ENCODE results near the gene CDKN1B.
A peak's percentile ranks its signal among the peaks of the same experiment; 100 is the strongest.

CDKN1B gene

DNA sequence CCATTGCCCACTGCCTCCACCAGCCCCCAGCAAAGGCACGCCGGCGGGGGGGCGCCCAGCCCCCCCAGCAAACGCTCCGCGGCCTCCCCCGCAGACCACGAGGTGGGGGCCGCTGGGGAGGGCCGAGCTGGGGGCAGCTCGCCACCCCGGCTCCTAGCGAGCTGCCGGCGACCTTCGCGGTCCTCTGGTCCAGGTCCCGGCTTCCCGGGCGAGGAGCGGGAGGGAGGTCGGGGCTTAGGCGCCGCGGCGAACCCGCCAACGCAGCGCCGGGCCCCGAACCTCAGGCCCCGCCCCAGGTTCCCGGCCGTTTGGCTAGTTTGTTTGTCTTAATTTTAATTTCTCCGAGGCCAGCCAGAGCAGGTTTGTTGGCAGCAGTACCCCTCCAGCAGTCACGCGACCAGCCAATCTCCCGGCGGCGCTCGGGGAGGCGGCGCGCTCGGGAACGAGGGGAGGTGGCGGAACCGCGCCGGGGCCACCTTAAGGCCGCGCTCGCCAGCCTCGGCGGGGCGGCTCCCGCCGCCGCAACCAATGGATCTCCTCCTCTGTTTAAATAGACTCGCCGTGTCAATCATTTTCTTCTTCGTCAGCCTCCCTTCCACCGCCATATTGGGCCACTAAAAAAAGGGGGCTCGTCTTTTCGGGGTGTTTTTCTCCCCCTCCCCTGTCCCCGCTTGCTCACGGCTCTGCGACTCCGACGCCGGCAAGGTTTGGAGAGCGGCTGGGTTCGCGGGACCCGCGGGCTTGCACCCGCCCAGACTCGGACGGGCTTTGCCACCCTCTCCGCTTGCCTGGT, at the start of gene CDKN1B:
TSS of gene CDKN1B (plus strand) at position 576 of the 793 bp plus-strand sequence. CDS start 472 bp downstream, outside the sequence.
- intact Hi-C loops (cut with DNase I), result loop anchor here (1.0 to 5.0 kb wide), 2 partner anchors 8 to 155 kb away; partner anchors contain the start of gene DUSP16
- peak; percentile 86 to 97 (median 92) for DNase-seq

DNA sequence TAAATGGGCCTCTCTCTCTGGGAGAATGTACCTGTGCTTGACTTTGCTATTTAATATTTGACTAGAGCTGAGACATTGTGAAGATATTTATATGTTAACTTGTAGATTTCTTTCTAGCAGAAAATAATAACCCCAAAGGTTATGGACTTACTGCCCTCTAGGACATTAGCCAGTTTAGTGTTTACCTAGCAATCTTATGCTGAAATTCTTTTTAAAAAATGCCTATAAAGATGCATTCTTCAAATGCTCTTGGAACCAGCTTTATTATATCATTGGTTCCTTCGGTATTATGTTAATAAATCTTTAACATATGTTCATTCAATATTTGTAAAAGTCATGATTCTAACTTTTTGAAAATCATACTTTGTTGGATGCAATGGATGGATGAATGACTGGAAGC, 49.2 kb upstream of the CDKN1B start:
- no peak for DNase-seq
- intact Hi-C loops (cut with DNase I), result no loop called here

DNA sequence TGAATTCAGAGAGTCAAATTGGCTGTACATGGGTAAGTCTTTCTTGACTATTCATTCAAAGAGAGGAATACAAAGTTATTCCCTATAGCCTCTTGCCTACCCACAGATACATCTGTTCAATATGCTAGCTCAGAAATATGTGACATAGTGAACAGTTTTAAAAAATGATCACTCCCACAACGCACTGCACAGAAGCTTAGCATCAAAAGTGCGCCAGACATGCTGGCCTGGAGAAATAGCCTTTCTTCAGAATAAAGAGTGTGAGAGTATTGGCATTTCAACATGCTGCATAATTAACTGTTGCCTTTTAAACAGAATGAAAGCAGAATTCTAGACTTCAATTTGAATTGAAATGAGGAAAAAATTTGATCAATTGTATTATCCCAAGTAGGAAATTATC, 48.1 kb upstream of the CDKN1B start:
- no peak for DNase-seq
- intact Hi-C loops (cut with DNase I), result no loop called here

DNA sequence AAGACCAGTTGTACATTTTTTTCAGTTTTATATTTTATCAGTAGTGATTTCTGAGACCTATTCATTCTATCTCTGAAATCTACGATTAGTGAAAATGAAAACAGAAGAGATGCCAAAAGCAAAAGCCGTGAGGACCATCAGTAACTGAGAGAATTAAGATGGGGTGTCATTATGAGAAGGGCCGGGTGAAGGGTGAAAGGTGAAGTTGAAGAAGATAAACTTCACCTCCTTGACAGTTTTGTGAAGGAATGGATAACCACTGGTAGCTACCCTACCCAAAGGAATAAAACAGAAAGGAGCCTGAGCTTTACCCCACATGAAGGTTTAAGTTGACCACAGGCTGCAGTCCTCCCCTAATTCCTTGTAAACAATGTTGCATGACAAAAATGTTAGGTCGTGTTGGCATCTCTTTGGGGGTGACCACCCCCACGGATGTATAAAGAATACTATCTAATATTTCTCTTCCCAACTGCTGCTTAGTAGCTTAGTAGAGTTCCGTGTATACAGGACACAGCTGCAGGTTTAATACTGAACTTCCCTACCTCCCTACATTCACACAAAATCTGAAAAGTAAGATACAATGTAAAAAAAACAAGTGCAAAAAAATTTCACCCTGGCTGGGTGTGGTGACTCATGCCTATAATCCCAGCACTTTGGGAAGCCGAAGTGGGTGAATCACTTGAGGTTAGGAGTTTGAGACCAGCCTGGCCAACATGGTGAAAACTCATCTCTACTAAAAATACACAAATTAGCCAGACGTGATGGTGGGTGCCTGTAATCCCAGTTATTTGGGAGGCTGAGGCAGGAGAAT, 45.1 kb upstream of the CDKN1B start:
- no peak for DNase-seq

DNA sequence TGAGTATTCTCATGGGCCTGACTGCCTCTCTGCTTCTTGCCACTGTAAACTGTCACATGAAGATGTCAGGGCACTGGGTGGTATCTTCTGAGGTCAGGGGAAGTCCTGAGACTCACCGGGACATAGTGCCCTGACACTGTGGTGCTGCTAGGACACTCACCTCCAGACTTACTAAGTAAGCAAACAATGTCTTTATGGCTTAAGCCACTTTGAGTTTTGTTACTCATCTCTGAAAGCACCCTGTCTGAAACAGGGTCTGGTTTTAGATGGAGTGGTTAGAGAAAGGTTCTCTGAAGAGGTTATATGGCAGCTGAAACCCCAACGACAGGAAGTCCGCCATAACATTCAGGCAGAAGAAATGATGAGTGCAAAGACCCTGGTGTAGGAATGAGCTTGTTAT, 43.9 kb upstream of the CDKN1B start:
- DNase-seq, result no peak
- intact Hi-C loops (cut with DNase I), result no loop called here

More for the DNA sequence above, 45.1 kb upstream of the CDKN1B start:
- intact Hi-C loops (cut with DNase I), result no loop called here

DNA sequence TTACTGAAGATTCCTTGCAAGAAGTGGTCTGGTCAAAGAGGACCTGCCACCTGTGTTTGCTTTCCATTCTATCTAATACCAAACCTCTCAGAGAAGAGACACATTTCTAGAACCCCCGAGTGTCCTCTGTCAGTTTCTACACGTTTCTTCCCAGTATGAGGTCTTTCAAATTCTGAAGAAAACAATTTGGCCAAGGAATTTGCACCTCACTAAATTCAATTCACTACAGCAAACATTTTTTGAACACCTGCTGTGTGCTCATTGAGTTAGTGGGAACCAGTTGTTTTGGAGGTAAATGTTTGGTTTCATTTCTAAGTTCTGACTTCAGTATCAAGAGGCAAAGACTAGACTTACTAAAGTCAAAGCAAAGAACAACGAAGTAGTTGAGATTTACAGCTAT, 40.6 kb upstream of the CDKN1B start:
- intact Hi-C loops (cut with DNase I), result no loop called here

DNA sequence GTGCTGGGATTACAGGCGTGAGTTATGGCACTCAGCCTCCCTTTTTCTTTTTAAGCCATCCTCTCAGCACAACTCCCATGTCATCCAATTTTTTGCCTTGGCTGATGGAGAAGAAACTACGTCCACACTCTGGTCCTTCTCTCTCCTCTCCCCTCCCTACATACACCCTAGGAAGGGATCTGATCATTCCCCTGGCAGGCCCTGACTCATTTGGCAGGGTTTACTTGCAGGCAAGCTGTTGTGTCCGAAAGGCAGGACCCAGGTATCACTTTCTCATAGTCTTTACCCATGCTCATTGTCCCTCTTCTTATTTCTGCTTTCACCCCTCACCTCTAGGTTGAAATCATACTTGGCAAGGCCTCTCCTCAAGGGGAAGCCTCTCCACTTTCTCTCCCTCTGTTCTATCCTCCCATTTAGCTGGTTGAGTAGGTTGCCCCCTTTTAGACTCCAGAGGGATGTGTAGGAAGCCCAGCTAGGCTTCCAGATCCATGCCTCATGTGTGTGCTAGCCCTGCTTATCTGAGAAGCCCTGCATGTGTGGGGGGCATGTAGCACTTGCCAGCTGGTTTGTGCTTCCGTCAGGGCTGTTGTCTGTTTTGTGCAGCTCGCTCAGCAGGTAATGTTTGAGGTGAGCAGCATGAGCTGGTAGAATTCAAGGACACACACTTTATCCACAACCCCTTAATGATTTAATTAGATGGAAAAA, 36.0 kb upstream of the CDKN1B start:
- DNase-seq, result no peak

More for the DNA sequence above, 40.6 kb upstream of the CDKN1B start:
- no peak for DNase-seq

DNA sequence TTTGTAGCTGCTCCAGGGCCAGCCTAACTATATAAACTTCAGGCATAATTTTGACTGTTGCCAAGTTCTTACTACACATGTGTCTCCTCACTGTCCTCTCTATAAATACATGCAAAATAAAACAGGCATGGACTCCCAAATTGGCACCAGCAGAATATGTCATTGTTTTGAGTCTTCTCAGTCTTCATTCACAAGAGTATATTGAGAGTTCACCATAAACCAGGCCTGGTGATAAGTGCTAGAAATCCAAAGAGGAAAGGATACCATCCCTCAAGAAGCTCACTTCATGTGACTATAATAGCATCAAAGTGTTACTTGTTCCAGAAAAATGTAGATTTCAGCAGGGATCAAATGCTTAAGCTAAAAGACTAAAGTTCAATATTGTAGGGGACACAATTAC, 34.9 kb upstream of the CDKN1B start:
- DNase-seq, result no peak
- intact Hi-C loops (cut with DNase I), result no loop called here

More for the DNA sequence above, 36.0 kb upstream of the CDKN1B start:
- intact Hi-C loops (cut with DNase I), result no loop called here

DNA sequence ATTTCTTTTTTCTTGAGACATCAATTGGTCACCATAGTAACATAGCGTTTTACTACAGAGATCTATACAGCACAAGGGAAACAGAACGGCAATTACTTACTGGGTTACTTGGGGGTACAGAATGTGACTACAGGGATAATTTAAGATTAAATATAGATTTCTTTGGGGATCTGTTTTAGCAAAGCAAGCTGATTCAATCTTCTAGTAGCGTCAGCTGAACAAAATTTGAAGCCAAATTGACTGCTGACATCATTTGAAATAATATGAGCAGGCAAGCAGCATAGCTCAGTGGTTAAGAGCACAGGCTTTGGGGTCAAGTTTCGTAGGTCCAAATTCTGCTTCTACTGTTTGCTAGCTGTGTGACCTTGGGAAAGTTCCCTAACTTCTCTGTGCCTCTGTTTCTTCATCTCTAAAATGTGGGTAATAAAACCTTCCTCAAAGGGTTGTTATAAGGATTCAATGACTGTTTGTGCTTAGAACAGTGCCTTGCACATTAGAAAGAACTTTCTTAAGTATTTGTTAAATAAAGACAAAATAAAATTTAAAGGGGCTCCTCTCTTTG, 34.0 kb upstream of the CDKN1B start:
- intact Hi-C loops (cut with DNase I), result no loop called here
- no peak for DNase-seq

DNA sequence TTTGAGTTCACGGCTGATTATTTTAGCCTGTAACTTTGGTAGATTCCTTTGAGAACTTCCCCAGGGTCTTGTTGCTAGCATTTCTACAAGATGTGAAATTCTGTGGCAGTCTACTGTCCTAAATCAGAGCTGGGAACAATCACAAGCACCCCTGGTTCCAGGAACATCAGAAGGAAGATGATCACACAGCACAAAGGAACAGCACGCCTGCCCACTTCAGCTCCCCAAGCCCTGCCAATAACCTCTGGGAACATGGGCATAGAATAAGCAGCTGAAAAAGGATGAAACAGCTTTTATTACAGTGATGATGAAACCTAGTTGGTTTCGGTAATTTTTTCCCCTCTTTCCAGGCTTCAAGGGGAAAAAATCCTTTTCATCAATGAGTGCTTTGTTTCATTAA, 33.4 kb upstream of the CDKN1B start:
- DNase-seq, result peak in 16 of 42 donors; percentile 9 to 68 (median 34)
- intact Hi-C loops (cut with DNase I), result no loop called here

DNA sequence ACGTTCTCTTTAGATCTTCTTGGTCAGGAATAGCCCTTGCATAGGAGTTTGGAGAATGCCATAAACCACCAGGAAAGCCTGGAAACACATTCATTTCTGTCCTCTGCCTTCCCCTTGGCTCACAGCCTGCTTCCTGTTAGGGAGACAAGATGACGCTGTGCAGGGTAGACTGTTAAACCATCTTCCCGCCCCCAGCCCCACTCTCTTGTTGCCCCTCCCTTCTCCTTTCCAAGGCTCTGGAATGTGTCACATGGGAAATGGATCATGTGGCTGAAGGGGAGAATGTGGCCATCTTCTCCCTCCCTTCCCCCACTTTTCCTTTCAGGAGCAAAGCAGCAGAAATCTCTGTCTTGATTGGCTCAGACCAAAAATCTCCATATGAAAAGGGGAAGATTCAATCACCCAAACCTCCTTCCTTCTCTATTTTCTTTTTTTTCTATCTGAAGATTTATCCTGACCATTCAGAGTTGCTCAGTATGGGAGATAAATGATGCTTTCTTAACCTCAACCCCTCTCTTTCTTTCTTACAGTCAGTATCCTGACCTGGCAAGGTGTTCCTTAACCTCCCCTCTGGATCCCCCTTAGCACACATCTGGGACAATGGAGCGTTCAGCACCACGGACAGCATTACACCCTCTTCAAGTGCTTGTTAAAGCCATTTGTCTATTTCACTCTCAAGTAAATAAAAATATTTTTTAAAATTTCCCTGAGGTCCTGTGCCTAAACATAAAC, 32.6 kb upstream of the CDKN1B start:
- peak; percentile 59 to 95 (median 80) for DNase-seq
- intact Hi-C loops (cut with DNase I), result no loop called here

DNA sequence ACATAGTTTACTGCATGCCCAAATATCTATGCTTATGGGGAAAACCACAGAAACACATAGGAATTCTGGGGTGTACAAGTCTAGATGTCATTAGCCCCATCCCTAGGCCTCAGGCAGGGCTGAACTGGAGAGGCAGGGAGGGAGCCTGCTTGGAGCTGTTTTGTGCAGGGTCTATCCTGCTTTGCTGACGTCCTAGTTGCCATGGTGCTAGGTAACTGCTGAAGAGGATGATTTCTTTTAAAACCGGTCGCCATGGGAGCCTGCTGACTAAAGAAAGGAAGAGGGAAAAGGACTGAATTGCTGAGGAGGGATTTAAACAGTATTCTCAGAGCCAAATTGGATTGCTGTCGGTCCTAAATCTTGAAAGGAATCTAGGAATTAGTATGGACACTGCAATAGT, 31.9 kb upstream of the CDKN1B start:
- DNase-seq, result peak in 41 of 42 donors; percentile 25 to 89 (median 62)
- intact Hi-C loops (cut with DNase I), result no loop called here

DNA sequence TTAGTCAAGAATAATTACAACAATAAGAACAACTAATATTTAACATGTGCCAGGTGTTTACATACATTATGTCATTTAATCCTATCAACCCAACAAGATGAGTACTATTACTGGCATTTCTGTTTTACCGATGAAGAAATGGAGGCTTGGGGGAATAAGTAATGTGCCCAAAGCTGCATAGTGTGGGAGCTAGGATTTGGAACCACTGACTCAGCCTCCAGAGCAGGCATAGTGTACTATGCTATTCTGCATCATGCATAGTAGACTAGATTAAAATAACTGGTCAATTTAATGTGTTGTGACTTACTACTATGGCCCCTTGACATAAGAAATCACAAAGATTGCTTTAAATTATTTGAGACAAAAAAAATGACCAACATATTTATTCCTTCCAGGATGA, 30.7 kb upstream of the CDKN1B start:
- no peak for DNase-seq

DNA sequence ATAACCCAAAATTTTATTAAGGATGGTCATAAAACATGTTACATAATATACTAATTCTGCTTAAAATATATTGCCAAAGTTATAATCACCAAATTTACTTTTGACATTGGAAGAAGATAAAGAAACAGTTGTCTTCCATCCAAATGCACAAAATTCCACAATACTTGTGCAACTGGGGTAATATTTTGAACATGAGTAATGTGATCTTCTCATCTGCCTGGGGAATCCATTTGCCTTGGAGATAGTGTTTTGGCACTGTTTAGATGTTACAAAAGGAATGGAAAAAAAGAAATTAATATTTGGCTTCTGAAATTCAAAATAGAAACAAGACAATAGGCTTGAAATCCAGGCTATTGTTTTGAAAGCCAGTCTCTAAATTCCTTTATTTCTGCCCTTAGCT, 30.2 kb upstream of the CDKN1B start:
- no peak for DNase-seq
- intact Hi-C loops (cut with DNase I), result no loop called here

More for the DNA sequence above, 30.7 kb upstream of the CDKN1B start:
- intact Hi-C loops (cut with DNase I), result no loop called here

DNA sequence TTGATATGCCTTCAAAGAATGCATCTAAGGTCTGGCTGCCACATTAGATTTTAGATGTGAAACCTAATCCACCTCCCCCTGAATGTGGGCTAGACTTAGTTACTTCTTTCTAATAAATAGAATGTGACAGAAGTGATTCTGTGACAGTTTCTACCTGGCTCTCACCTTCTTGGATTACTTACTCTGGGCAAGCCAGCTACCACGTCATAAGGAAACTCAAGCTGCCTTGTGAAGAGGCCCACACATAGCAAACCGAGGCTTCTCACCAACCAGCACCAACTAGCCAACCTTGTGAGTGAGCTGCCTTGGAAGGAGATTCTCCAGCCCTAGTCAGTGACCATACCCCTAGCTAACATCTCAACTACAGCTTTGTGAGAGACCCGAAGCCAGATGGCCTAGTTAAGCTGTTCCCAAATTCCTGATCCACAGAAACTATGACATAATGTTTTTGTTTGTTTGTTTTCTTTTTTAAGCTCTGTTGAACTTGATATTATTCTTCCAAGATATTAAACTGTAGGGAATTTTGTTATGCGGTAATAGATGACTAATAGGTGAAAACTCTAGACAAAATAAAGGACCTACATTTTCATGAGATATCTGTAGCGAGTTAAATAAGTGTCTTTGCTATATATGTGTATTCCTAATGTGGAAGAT, 27.4 kb upstream of the CDKN1B start:
- DNase-seq, result no peak
- intact Hi-C loops (cut with DNase I), result no loop called here

DNA sequence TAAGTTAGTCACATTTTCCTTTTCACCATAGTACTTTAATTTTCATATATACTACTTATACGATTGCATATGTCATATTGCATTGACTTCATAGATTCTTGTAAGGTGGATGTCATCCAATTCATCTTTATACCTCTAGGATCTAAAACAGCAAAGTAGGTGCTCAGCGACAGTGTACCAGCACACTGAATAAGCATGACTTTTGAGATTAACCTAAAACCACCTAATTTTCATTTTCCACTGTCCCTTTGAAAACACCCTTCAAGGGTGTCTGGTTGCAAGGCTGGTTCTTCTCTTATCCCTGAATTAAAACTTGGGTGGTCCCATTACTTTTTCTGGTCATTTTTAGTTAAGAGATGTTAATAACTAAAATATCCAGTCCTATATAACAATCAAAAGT, 25.6 kb upstream of the CDKN1B start:
- intact Hi-C loops (cut with DNase I), result no loop called here
- no peak for DNase-seq

DNA sequence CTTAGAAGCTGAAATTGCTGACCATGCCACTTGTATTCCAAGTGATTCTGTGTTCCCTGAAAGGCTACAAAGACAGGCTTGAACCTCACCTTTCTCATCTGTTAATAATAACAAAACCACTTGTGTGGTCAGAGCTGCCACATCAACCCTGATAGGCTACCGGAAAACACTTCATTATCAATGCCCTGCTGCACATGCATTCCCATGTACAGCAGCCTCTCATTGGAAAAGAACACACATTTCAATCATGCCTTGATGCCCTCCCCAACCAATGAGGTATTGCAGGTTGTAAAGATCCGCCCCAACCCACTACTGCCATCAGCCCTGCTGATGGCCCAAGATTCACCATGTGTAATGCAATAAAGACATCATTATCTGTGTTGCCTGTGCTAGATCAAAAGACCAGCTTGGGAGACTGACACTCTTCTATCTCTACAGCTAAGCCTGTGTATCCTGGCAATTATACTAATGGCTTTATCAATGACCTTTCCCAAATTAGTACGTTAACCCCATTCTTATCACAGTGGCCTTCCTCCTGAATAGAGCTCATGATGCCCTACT, 24.0 kb upstream of the CDKN1B start:
- DNase-seq, result no peak
- intact Hi-C loops (cut with DNase I), result no loop called here

Data from head of caudate nucleus (tissue), 42 donors.